IMR-90 (cell line): Measurements from ENCODE around the gene FOXN3. TPM values are rescaled to one million over a fixed set of nuclear protein-coding genes. Genes with fewer than 3 reads are reported as not detected.

Experiments
- ATAC-seq: fragments of 200-7000 bp; cut with Tn5 transposase; 2 replicates; pipeline ENCODE4 v1.9.1; 2020; ENCODE audit warnings: low read depth, mild to moderate bottlenecking, moderate library complexity
- BruUV-seq: library from RNA; stranded (reverse); fragments of 400-500 nt; replicated peaks from 2 replicates; lab custom pipeline; 2021; lab: Mats Ljungman, UMichigan
- CTCF ChIA-PET: fragments of 300-600 bp; formaldehyde crosslinking; extraction: SDS; loops from one replicate; lab custom pipeline; 2021; ENCODE audit warnings: antibody characterized with exemption; lab: Yijun Ruan, JAX
- POLR2A ChIA-PET: fragments of 300-600 bp; sonication (Branson Sonifier 250); formaldehyde crosslinking; loops from one replicate; lab custom pipeline; 2022; ENCODE audit warnings: antibody characterized with exemption; ENCODE audit not compliant: unreplicated experiment; lab: Charles Lee
- DNase-seq: peaks from one replicate; pipeline ENCODE4 v3.0.0; 2013
- H2AFZ ChIP-seq: replicated peaks from 2 replicates; pipeline ENCODE3; 2013; ENCODE audit warnings: low read length, mild to moderate bottlenecking; ENCODE audit not compliant: poor library complexity
- H2AK5ac ChIP-seq: 2 replicates; pipeline ENCODE4 v1.6.1; 2013; ENCODE audit warnings: low read depth, low read length, inconsistent platforms
- H2AK9ac ChIP-seq: replicated peaks from 2 replicates; pipeline ENCODE3; 2013; ENCODE audit warnings: mild to moderate bottlenecking, low read depth, low read length, moderate library complexity; ENCODE audit not compliant: poor library complexity
- H2BK120ac ChIP-seq: 2 replicates; pipeline ENCODE4 v1.6.1; 2013; ENCODE audit warnings: low read depth, low read length, inconsistent platforms
- H2BK15ac ChIP-seq: 3 replicates; pipeline ENCODE4 v1.6.1; 2013; ENCODE audit warnings: low read depth, low read length, inconsistent platforms
- H2BK20ac ChIP-seq: 2 replicates; pipeline ENCODE4 v1.6.1; 2013; ENCODE audit warnings: low read depth, mild to moderate bottlenecking, inconsistent platforms, low read length, moderate library complexity
- H2BK5ac ChIP-seq: 2 replicates; pipeline ENCODE4 v1.6.1; 2013; ENCODE audit warnings: mild to moderate bottlenecking, low read depth, low read length, inconsistent platforms; ENCODE audit not compliant: poor library complexity, severe bottlenecking
- H3K14ac ChIP-seq: replicated peaks from 2 replicates; pipeline ENCODE4 v1.6.1; 2013; ENCODE audit warnings: low read depth, low read length, inconsistent platforms
- H3K18ac ChIP-seq: 2 replicates; pipeline ENCODE4 v1.6.1; 2013; ENCODE audit warnings: low read depth, low read length, control low read depth
- H3K23ac ChIP-seq: 2 replicates; pipeline ENCODE4 v1.6.1; 2013; ENCODE audit warnings: low read depth, low read length, inconsistent platforms
- H3K27ac ChIP-seq: 2 replicates; pipeline ENCODE4 v1.5.1; 2013; ENCODE audit warnings: mild to moderate bottlenecking, control low read depth, low read length; ENCODE audit not compliant: insufficient read depth
- H3K27me3 ChIP-seq: 2 replicates; pipeline ENCODE4 v1.6.1; 2013; ENCODE audit warnings: low read length; ENCODE audit not compliant: control insufficient read depth, insufficient read depth
- H3K36me3 ChIP-seq: 2 replicates; pipeline ENCODE4 v1.6.1; 2013; ENCODE audit warnings: low read length, mixed read lengths; ENCODE audit not compliant: control insufficient read depth, insufficient read depth
- H3K4ac ChIP-seq: 2 replicates; pipeline ENCODE4 v1.6.1; 2013; ENCODE audit warnings: low read depth, low read length, inconsistent platforms
- H3K4me1 ChIP-seq: 2 replicates; pipeline ENCODE4 v1.6.1; 2013; ENCODE audit warnings: low read length, mixed read lengths; ENCODE audit not compliant: control insufficient read depth, insufficient read depth
- H3K4me2 ChIP-seq: 2 replicates; pipeline ENCODE4 v1.6.1; 2013; ENCODE audit warnings: low read depth, mild to moderate bottlenecking, control low read depth, low read length, moderate library complexity
- H3K4me3 ChIP-seq: 2 replicates; pipeline ENCODE4 v1.5.1; 2013; ENCODE audit warnings: low read depth, mild to moderate bottlenecking, control low read depth, low read length, moderate library complexity; ENCODE audit not compliant: insufficient read depth
- H3K56ac ChIP-seq: 2 replicates; pipeline ENCODE4 v1.6.1; 2013; ENCODE audit warnings: low read length, inconsistent platforms; ENCODE audit not compliant: insufficient read depth; ENCODE audit errors: extremely low read depth
- H3K79me1 ChIP-seq, 2 experiments: 2 replicates each; pipeline ENCODE4 v1.6.1; 2013; ENCODE audit warnings: low read length in 2 of 2, inconsistent platforms in 1 of 2, low read depth in 1 of 2
- H3K9ac ChIP-seq: 2 replicates; pipeline ENCODE4 v1.6.1; 2013; ENCODE audit warnings: low read depth, low read length, control low read depth
- H3K9me1 ChIP-seq: 2 replicates; pipeline ENCODE4 v1.6.1; 2013; ENCODE audit warnings: low read length, inconsistent platforms; ENCODE audit not compliant: insufficient read depth
- H3K9me3 ChIP-seq: 2 replicates; pipeline ENCODE4 v1.6.1; 2013; ENCODE audit warnings: low read length; ENCODE audit not compliant: control insufficient read depth, insufficient read depth
- H4K20me1 ChIP-seq: 2 replicates; pipeline ENCODE4 v1.6.1; 2013; ENCODE audit warnings: low read length, inconsistent platforms; ENCODE audit not compliant: insufficient read depth
- H4K5ac ChIP-seq: 2 replicates; pipeline ENCODE4 v1.6.1; 2013; ENCODE audit warnings: mild to moderate bottlenecking, low read depth, low read length, control low read depth
- H4K8ac ChIP-seq, 2 experiments: 2 replicates each; pipeline ENCODE4 v1.6.1; 2013; ENCODE audit warnings: low read depth in 2 of 2, low read length in 2 of 2, control low read depth in 1 of 2, inconsistent platforms in 1 of 2
- H4K91ac ChIP-seq: 2 replicates; pipeline ENCODE4 v1.6.1; 2013; ENCODE audit warnings: low read depth, low read length, inconsistent platforms; ENCODE audit not compliant: insufficient read depth
- BHLHE40 ChIP-seq: fragments of 150-350 bp; IDR thresholded peaks from 2 replicates; pipeline ENCODE4 v1.6.1; 2016; ENCODE audit warnings: mild to moderate bottlenecking, low read depth, low read length
- RCOR1 ChIP-seq: IDR thresholded peaks from 2 replicates; pipeline ENCODE4 v1.6.1; 2012; ENCODE audit warnings: mild to moderate bottlenecking, low read length, improper control_type of control experiment; ENCODE audit not compliant: insufficient replicate concordance
- SMC3 ChIP-seq: fragments of 150-350 bp; IDR thresholded peaks from 2 replicates; pipeline ENCODE4 v1.6.1; 2016; ENCODE audit warnings: low read depth, mild to moderate bottlenecking, antibody characterized with exemption, low read length, moderate library complexity
- WGBS, 2 experiments: methylation state at CpG; one replicate each; pipeline versions ENCODE4 v1.1.5 to v1.1.7; 2013; ENCODE audit warnings: missing lambda C conversion rate in 2 of 2; ENCODE audit not compliant: insufficient read length in 1 of 2; ENCODE audit errors: extremely low coverage in 2 of 2; 5-methylcytosine and 5-hydroxymethylcytosine counted together
- dilution Hi-C: fragments of 300-500 bp; cut with HindIII; formaldehyde crosslinking; loops from one replicate; pipeline ENCODE4 v1.14.3; 2018; ENCODE audit warnings: low sequenced_read_pairs; ENCODE audit not compliant: unreplicated experiment
- in situ Hi-C: fragments of 300-500 bp; cut with MboI; formaldehyde crosslinking; loops from 3 replicates; pipeline ENCODE4 v1.14.3; 2019; ENCODE audit warnings: low sequenced_read_pairs, inconsistent platforms, mixed read lengths
- intact Hi-C: fragments of 100-400 bp; cut with micrococcal nuclease; formaldehyde crosslinking; loops from 2 replicates; pipeline ENCODE4 v1.10.0; 2022
- polyA plus RNA-seq, 3 experiments: library from polyadenylated mRNA; depleted of rRNA; stranded (reverse); fragments of >200 nt; gene quantifications; 2 replicates each; pipeline ENCODE4 v1.2.3, GENCODE V29; 2012; ENCODE audit warnings: low replicate concordance in 1 of 3
- total RNA-seq: library from RNA; depleted of rRNA; stranded (reverse); fragments of >200 nt; gene quantifications from 2 replicates; pipeline ENCODE4 v1.2.3, GENCODE V29; 2012
- TF ChIP-seq, protein P1 (sequence below): conservative IDR thresholded peaks from 2 replicates; pipeline ENCODE4 v1.5.1; 2012; ENCODE audit warnings: mild to moderate bottlenecking, low read depth, low read length, improper control_type of control experiment

The FOXN3 gene
- total and polyA plus RNA-seq, 2 of the 4 experiments (the other 2 are of a cell fraction), result 22.6 to 33.7 TPM

DNA sequence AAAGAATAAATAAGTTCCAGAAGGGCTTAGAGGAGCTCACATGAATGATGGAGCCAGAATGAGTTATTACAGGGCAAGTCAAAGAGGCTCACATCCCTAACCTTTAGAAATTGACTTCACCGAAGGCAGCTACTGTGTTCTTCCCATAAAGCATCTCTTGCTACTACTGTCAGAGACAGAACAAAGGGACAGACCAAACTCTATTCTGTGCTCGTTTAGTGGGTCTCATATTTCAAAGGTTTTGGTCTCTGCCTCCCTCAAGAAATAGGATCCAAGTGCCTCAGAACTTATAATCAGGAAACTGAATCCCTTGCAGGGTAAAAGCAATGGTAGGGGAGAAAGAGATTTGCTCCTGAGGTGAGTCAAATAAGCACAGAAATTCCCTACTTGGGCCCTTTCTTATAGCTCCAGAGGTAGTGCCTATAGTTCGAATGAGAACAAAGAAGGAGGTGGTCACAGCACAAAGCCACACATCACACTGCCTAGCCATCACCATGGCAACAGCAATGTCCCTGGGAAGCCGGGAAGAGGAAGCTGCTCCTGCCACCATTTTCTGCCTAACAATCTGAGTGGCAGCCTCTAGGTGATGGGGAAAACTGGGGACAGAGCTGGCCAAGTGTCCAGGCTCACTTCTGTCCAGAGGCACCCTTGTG, 294.9 kb downstream of the FOXN3 start:
- WGBS, 2 experiments, result no CpG with 5 or more reads among the region's 4 CpGs
- ATAC-seq (no peak), DNase-seq (no peak)
- Histone ChIP-seq H3K4me3 (no peak overlapping the region), H3K79me1 (no peaks in the 10 kb centered on the region), H3K18ac (no peak overlapping the region), H3K27me3 (peaks cover 28% of the 10 kb centered on the region), H2BK20ac (no peak overlapping the region), H3K4me1 (no peaks in the 10 kb centered on the region), H2BK5ac (no peak overlapping the region), H3K27ac (no peak overlapping the region), H3K14ac (no peak overlapping the region), H4K8ac (no peak overlapping the region), H3K56ac (no peak overlapping the region), H2BK15ac (no peak overlapping the region), H3K4ac (no peak overlapping the region), H4K91ac (no peak overlapping the region), H4K5ac (no peak overlapping the region), H3K9me1 (no peaks in the 10 kb centered on the region), H3K4me2 (no peak overlapping the region), H3K36me3 (no peaks in the 10 kb centered on the region), H3K23ac (no peak overlapping the region), H3K9me3 (peaks cover 9% of the 10 kb centered on the region; the same call in 1 of the 2 replicates), H4K20me1 (no peaks in the 10 kb centered on the region), H2AK5ac (no peak overlapping the region), H3K9ac (no peak overlapping the region), H2AFZ (no peak overlapping the region), H2AK9ac (no peak overlapping the region), H2BK120ac (no peak overlapping the region)
- in situ Hi-C loops, result no loop called here
- BruUV-seq, result no TSS peak
- TF ChIP-seq SMC3 (no peak), RCOR1 (no peak), BHLHE40 (no peak)
- TF ChIP-seq, protein P1, sequence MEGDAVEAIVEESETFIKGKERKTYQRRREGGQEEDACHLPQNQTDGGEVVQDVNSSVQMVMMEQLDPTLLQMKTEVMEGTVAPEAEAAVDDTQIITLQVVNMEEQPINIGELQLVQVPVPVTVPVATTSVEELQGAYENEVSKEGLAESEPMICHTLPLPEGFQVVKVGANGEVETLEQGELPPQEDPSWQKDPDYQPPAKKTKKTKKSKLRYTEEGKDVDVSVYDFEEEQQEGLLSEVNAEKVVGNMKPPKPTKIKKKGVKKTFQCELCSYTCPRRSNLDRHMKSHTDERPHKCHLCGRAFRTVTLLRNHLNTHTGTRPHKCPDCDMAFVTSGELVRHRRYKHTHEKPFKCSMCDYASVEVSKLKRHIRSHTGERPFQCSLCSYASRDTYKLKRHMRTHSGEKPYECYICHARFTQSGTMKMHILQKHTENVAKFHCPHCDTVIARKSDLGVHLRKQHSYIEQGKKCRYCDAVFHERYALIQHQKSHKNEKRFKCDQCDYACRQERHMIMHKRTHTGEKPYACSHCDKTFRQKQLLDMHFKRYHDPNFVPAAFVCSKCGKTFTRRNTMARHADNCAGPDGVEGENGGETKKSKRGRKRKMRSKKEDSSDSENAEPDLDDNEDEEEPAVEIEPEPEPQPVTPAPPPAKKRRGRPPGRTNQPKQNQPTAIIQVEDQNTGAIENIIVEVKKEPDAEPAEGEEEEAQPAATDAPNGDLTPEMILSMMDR, result no peak
- intact Hi-C loops, result no loop called here
- dilution Hi-C loops, result no loop called here
- ChIA-PET POLR2A (no interaction called here), CTCF (no interaction called here)
